ENCODE data around the gene INSC.

DNA sequence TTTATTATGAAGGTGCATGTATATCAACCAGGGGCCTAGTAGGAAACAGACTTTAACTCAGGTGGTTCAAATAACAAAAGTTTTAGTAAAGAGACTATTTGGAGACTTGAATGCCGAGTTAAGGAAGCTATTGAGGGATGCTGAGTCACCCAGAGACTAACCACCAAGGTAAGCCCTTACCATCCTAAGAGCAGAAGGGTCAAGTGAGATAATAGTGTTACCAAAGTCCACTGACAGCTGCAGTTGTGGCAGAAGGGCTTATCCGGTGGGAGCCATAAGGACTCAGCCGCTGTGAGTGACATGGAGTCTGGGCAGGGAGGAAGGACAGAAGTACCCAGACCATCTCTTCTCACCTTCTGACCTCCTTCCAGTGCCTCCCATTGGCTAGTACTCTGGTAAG, 134.0 kb downstream of the INSC start:
- TF ChIP-seq, protein P1, sequence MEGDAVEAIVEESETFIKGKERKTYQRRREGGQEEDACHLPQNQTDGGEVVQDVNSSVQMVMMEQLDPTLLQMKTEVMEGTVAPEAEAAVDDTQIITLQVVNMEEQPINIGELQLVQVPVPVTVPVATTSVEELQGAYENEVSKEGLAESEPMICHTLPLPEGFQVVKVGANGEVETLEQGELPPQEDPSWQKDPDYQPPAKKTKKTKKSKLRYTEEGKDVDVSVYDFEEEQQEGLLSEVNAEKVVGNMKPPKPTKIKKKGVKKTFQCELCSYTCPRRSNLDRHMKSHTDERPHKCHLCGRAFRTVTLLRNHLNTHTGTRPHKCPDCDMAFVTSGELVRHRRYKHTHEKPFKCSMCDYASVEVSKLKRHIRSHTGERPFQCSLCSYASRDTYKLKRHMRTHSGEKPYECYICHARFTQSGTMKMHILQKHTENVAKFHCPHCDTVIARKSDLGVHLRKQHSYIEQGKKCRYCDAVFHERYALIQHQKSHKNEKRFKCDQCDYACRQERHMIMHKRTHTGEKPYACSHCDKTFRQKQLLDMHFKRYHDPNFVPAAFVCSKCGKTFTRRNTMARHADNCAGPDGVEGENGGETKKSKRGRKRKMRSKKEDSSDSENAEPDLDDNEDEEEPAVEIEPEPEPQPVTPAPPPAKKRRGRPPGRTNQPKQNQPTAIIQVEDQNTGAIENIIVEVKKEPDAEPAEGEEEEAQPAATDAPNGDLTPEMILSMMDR (IDR thresholded peaks at IDR 0.05) = no peak
- no peak for TF ChIP-seq POLR2A (IDR thresholded peaks at IDR 0.05)

All from body of pancreas (tissue), 4 donors.